ENCODE measurements around the gene DIO2. TPM values are rescaled to one million over a fixed set of nuclear protein-coding genes. Genes with fewer than 3 reads are reported as not detected.

DIO2 gene
- total RNA-seq, 1 experiment from 2014 or later: 48.2 TPM

GRCh38 chr14:80176893-80177292 is 34.4 kb downstream of the DIO2 start:
- no TSS peak for BruUV-seq (replicated peaks)
- no peaks in the 10 kb centered on the region for H3F3A ChIP-seq (ENCODE audit: insufficient read depth, low read depth)
- H3K27ac ChIP-seq: no peak overlapping the region
- intact Hi-C loops (cut with micrococcal nuclease; ENCODE audit: unreplicated experiment): no loop called here
- H3K9me3 ChIP-seq (ENCODE audit: insufficient read depth, low read depth): no peaks in the 10 kb centered on the region
- no peak for DNase-seq
- no peaks in the 10 kb centered on the region for H3K4me1 ChIP-seq (replicated peaks; ENCODE audit: insufficient read depth)
- no peak overlapping the region for H3K4me2 ChIP-seq
- H4K20me1 ChIP-seq (ENCODE audit: insufficient read depth): no peaks in the 10 kb centered on the region
- ChIA-PET POLR2A (ENCODE audit: unreplicated experiment) (no interaction called here), CTCF (no interaction called here)
- no peak overlapping the region for H2AFZ ChIP-seq
- H3K27me3 ChIP-seq (ENCODE audit: insufficient read depth, low read depth): no peaks in the 10 kb centered on the region
- no peaks in the 10 kb centered on the region for H3K9me2 ChIP-seq (ENCODE audit: insufficient read depth)
- no peak overlapping the region for H3K4me3 ChIP-seq
- H3K36me3 ChIP-seq (ENCODE audit: low read depth): no peaks in the 10 kb centered on the region
- TF ChIP-seq EZH2 (IDR thresholded peaks at IDR 0.05; ENCODE audit: low read depth): no peak
- no peaks in the 10 kb centered on the region for H3K79me2 ChIP-seq (ENCODE audit: low read depth)

DNA sequence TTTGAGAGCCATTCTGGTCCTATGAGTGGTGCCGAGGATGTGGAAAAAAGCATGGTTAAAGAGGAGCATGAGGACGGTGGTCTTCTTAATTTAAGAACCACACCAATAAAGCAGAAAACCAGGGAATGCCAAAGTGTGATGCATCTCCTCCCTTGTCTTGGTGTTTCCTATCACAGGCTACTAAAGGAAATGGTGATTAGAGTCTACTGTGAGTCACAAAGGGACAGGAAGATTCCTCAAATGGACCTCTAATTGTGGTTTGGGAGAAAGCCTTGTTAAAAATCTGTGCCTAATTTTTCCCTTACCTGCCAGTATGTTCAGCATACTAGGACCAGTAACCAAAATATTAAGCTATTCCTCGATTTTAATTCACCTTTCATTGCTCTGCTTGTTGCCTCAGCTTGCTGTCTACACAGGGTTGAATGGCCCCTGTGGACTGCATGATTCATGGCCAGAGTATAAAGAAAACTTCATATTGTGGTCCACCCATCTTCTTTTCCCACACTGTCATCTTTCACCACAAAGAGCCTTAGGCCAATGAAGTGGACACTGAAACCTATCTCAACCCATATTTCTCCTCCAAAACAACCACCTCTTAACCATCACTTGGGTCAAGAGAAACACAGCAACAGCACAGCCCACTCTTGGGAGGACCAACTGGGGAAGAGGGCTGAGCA is 38.8 kb downstream of the DIO2 start:
- TF ChIP-seq, protein P1, sequence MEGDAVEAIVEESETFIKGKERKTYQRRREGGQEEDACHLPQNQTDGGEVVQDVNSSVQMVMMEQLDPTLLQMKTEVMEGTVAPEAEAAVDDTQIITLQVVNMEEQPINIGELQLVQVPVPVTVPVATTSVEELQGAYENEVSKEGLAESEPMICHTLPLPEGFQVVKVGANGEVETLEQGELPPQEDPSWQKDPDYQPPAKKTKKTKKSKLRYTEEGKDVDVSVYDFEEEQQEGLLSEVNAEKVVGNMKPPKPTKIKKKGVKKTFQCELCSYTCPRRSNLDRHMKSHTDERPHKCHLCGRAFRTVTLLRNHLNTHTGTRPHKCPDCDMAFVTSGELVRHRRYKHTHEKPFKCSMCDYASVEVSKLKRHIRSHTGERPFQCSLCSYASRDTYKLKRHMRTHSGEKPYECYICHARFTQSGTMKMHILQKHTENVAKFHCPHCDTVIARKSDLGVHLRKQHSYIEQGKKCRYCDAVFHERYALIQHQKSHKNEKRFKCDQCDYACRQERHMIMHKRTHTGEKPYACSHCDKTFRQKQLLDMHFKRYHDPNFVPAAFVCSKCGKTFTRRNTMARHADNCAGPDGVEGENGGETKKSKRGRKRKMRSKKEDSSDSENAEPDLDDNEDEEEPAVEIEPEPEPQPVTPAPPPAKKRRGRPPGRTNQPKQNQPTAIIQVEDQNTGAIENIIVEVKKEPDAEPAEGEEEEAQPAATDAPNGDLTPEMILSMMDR (conservative IDR thresholded peaks at IDR 0.05): no peak
- TF ChIP-seq EZH2 (IDR thresholded peaks at IDR 0.05; ENCODE audit: low read depth): no peak
- H3K79me2 ChIP-seq (ENCODE audit: low read depth): no peaks in the 10 kb centered on the region
- H3K4me3 ChIP-seq: no peak overlapping the region
- H3F3A ChIP-seq (ENCODE audit: insufficient read depth, low read depth): no peaks in the 10 kb centered on the region
- H3K27me3 ChIP-seq (ENCODE audit: insufficient read depth, low read depth): no peaks in the 10 kb centered on the region
- ChIA-PET CTCF (no interaction called here), POLR2A (ENCODE audit: unreplicated experiment) (no interaction called here)
- H3K9me2 ChIP-seq (ENCODE audit: insufficient read depth): no peaks in the 10 kb centered on the region
- intact Hi-C loops (cut with micrococcal nuclease; ENCODE audit: unreplicated experiment): no loop called here
- H3K4me2 ChIP-seq: no peak overlapping the region
- no peak for DNase-seq
- H3K36me3 ChIP-seq (ENCODE audit: low read depth): no peaks in the 10 kb centered on the region
- H3K27ac ChIP-seq: no peak overlapping the region
- H2AFZ ChIP-seq: no peak overlapping the region
- no peaks in the 10 kb centered on the region for H3K9me3 ChIP-seq (ENCODE audit: insufficient read depth, low read depth)
- H3K4me1 ChIP-seq (replicated peaks; ENCODE audit: insufficient read depth): no peaks in the 10 kb centered on the region
- BruUV-seq (replicated peaks): no TSS peak
- H4K20me1 ChIP-seq (ENCODE audit: insufficient read depth): no peaks in the 10 kb centered on the region

DNA sequence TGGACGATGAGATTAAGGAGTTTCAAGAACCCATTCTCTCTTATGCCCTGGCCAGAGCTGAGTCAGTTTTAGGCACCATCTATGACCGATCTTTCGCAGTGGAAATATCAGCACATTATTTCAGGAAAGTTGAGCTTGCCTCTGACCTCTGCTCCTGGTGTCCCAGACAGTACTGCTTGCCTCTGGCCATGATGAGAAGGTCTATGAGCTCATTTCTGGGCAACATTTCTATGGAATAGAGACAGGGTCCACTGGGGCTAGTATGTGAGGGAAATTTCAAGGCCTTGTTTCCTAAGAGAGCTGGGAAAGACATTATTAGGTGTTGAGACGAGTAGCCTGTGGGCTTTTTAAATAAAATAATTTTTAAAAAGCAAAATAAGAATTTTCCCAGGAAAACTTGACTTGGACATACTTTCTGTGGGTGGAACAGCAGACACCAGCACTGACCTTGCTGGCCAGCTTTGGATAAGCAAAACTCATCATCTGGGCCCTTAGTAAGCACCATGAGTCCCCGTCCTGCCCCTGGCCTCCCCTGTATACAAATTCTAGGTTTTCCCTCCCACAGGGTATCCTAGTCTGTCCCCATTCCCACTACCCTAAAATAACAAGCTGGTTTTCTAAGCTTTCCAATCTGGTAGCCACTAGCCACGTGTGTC is 43.4 kb downstream of the DIO2 start:
- no peak overlapping the region for H3K4me2 ChIP-seq
- H3K4me3 ChIP-seq: no peak overlapping the region
- no peaks in the 10 kb centered on the region for H3K36me3 ChIP-seq (ENCODE audit: low read depth)
- no peaks in the 10 kb centered on the region for H3K27me3 ChIP-seq (ENCODE audit: insufficient read depth, low read depth)
- H4K20me1 ChIP-seq (ENCODE audit: insufficient read depth): no peaks in the 10 kb centered on the region
- no peak for TF ChIP-seq EZH2 (IDR thresholded peaks at IDR 0.05; ENCODE audit: low read depth)
- TF ChIP-seq, protein P1 (conservative IDR thresholded peaks at IDR 0.05): no peak
- BruUV-seq (replicated peaks): no TSS peak
- H3K9me2 ChIP-seq (ENCODE audit: insufficient read depth): no peaks in the 10 kb centered on the region
- DNase-seq: no peak
- H3K79me2 ChIP-seq (ENCODE audit: low read depth): no peaks in the 10 kb centered on the region
- H3K4me1 ChIP-seq (replicated peaks; ENCODE audit: insufficient read depth): no peaks in the 10 kb centered on the region
- ChIA-PET POLR2A (ENCODE audit: unreplicated experiment) (interaction anchor here (0.6 kb wide), 1 partner anchor 1013 kb away, joined by 7 read pairs; no protein-coding TSS in a partner anchor), CTCF (no interaction called here)
- no peaks in the 10 kb centered on the region for H3K9me3 ChIP-seq (ENCODE audit: insufficient read depth, low read depth)
- H3F3A ChIP-seq (ENCODE audit: insufficient read depth, low read depth): no peaks in the 10 kb centered on the region
- H3K27ac ChIP-seq: no peak overlapping the region
- intact Hi-C loops (cut with micrococcal nuclease; ENCODE audit: unreplicated experiment): no loop called here
- H2AFZ ChIP-seq: no peak overlapping the region
